Measurements from ENCODE around the gene HNRNPA3. TPM values are rescaled to one million over a fixed set of nuclear protein-coding genes. Genes with fewer than 3 reads are reported as not detected.

Gene HNRNPA3
- total and polyA plus RNA-seq, 2 experiments from 2014 or later: 151 to 290 TPM

GRCh38 chr2:177235855-177236437, 23.4 kb downstream of the HNRNPA3 start (continued):
- TF ChIP-seq, protein P1, sequence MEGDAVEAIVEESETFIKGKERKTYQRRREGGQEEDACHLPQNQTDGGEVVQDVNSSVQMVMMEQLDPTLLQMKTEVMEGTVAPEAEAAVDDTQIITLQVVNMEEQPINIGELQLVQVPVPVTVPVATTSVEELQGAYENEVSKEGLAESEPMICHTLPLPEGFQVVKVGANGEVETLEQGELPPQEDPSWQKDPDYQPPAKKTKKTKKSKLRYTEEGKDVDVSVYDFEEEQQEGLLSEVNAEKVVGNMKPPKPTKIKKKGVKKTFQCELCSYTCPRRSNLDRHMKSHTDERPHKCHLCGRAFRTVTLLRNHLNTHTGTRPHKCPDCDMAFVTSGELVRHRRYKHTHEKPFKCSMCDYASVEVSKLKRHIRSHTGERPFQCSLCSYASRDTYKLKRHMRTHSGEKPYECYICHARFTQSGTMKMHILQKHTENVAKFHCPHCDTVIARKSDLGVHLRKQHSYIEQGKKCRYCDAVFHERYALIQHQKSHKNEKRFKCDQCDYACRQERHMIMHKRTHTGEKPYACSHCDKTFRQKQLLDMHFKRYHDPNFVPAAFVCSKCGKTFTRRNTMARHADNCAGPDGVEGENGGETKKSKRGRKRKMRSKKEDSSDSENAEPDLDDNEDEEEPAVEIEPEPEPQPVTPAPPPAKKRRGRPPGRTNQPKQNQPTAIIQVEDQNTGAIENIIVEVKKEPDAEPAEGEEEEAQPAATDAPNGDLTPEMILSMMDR (conservative IDR thresholded peaks at IDR 0.05; ENCODE audit: low read depth in 2 of 2): no peak
- TF ChIP-seq EZH2phosphoT487 (IDR thresholded peaks at IDR 0.05; ENCODE audit: unreplicated experiment): no peak
- no peak for TF ChIP-seq CREB1 (CRISPR knock-in tag; IDR thresholded peaks at IDR 0.05; ENCODE audit: low read depth)
- TF ChIP-seq ZNF331 (CRISPR knock-in tag; IDR thresholded peaks at IDR 0.05; ENCODE audit: low read depth): no peak

DNA sequence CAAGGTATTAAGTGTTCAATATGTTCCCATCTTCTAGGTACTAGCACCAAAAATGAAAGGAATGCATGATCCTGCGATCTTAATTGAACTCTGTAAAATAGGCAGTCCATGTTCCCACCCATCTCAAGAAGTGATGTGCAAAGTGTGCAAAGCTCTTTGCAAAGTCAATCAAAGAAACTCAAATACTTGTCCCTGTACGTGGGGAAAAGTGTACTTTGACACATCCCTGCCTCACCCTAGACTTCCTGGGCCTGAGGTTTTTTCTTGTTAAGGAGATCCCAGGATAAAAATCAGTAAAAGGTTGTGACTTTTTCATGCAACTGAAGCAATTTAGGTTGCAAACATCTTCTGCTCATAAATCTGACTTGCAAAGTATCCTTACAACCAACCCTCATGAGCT, 25.3 kb downstream of the HNRNPA3 start:
- DNase-seq (ENCODE audit: low spot score): no peak
- Histone ChIP-seq H3K36me3 (ENCODE audit: insufficient read depth) (peaks cover 7% of the 10 kb centered on the region), H3K4me3 (no peak overlapping the region), H3K79me2 (replicated peaks; ENCODE audit: insufficient read depth) (peaks cover 80% of the 10 kb centered on the region), H3K4me2 (no peak overlapping the region), H3K4me1 (ENCODE audit: insufficient read depth) (peaks cover 23% of the 10 kb centered on the region), H3K9me2 (ENCODE audit: insufficient read depth) (no peaks in the 10 kb centered on the region), H3K27me3 (ENCODE audit: insufficient read depth) (no peaks in the 10 kb centered on the region), H2AFZ (no peak overlapping the region), H4K20me1 (replicated peaks; ENCODE audit: insufficient read depth) (peaks cover 62% of the 10 kb centered on the region), H3K27ac (ENCODE audit: low read depth) (no peak overlapping the region), H3F3A (replicated peaks; ENCODE audit: low read depth) (no peaks in the 10 kb centered on the region)
- H3K4me1 Mint-ChIP-seq: peaks cover 30% of the 10 kb centered on the region
- peaks cover 5% of the 10 kb centered on the region for H3K27me3 Mint-ChIP-seq (ENCODE audit: insufficient read depth, low read depth, poor library complexity)
- H3K27ac Mint-ChIP-seq: no peak overlapping the region
- peaks cover 10% of the 10 kb centered on the region for H3K36me3 Mint-ChIP-seq (ENCODE audit: low read depth)
- no peak overlapping the region for H3K4me3 Mint-ChIP-seq
- H3K9me3 Mint-ChIP-seq: no peaks in the 10 kb centered on the region
- no peak for ATAC-seq
- no peak for TF ChIP-seq EZH2 (IDR thresholded peaks at IDR 0.05; ENCODE audit: low read depth, unreplicated experiment)

GRCh38 chr2:177239053-177239452, 26.5 kb downstream of the HNRNPA3 start:
- H3K9me3 Mint-ChIP-seq: no peaks in the 10 kb centered on the region
- H3K4me2 ChIP-seq: no peak overlapping the region
- no peak overlapping the region for H3K4me3 Mint-ChIP-seq
- H3K4me1 Mint-ChIP-seq: peaks cover 37% of the 10 kb centered on the region
- no peak overlapping the region for H3K27ac ChIP-seq (ENCODE audit: low read depth)
- H4K20me1 ChIP-seq (replicated peaks; ENCODE audit: insufficient read depth): peaks cover 63% of the 10 kb centered on the region
- no peak overlapping the region for H3K27ac Mint-ChIP-seq
- H3K27me3 Mint-ChIP-seq (ENCODE audit: insufficient read depth, low read depth, poor library complexity): peaks cover 5% of the 10 kb centered on the region
- no peaks in the 10 kb centered on the region for H3K36me3 ChIP-seq (ENCODE audit: insufficient read depth)
- DNase-seq (ENCODE audit: low spot score): no peak
- H3K4me1 ChIP-seq (ENCODE audit: insufficient read depth): peaks cover 27% of the 10 kb centered on the region
- H3K36me3 Mint-ChIP-seq (ENCODE audit: low read depth): peaks cover 2% of the 10 kb centered on the region; the same call in 2 of the 3 replicates
- H3K79me2 ChIP-seq (replicated peaks; ENCODE audit: insufficient read depth): peaks cover 91% of the 10 kb centered on the region
- no peaks in the 10 kb centered on the region for H3F3A ChIP-seq (replicated peaks; ENCODE audit: low read depth)
- no peak for ATAC-seq
- H3K9me2 ChIP-seq (ENCODE audit: insufficient read depth): no peaks in the 10 kb centered on the region; the same call in 1 of the 2 replicates
- H3K27me3 ChIP-seq (ENCODE audit: insufficient read depth): no peaks in the 10 kb centered on the region
- H2AFZ ChIP-seq: no peak overlapping the region
- TF ChIP-seq EZH2 (IDR thresholded peaks at IDR 0.05; ENCODE audit: low read depth, unreplicated experiment) (no peak), CREB1 (CRISPR knock-in tag; IDR thresholded peaks at IDR 0.05; ENCODE audit: low read depth) (no peak)
- TF ChIP-seq, protein P2, sequence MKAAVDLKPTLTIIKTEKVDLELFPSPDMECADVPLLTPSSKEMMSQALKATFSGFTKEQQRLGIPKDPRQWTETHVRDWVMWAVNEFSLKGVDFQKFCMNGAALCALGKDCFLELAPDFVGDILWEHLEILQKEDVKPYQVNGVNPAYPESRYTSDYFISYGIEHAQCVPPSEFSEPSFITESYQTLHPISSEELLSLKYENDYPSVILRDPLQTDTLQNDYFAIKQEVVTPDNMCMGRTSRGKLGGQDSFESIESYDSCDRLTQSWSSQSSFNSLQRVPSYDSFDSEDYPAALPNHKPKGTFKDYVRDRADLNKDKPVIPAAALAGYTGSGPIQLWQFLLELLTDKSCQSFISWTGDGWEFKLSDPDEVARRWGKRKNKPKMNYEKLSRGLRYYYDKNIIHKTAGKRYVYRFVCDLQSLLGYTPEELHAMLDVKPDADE (IDR thresholded peaks at IDR 0.05): no peak
- H3K4me3 ChIP-seq: no peak overlapping the region
